GM06990 (cell line): ENCODE data around the gene GRIK2.

Experiments
- DNase-seq: peaks from one replicate; pipeline ENCODE4 v3.0.0-alpha.2; 2011; ENCODE audit not compliant: insufficient read length; ENCODE audit errors: extremely low read depth
- H3K27me3 ChIP-seq: replicated peaks from 2 replicates; pipeline ENCODE4 v1.6.0; 2011; ENCODE audit warnings: low read length; ENCODE audit not compliant: control insufficient read depth, insufficient read depth
- H3K36me3 ChIP-seq: 2 replicates; pipeline ENCODE4 v1.5.1; 2011; ENCODE audit warnings: low read length; ENCODE audit not compliant: control insufficient read depth, insufficient read depth
- H3K4me3 ChIP-seq: replicated peaks from 2 replicates; pipeline ENCODE4 v1.5.1; 2011; ENCODE audit warnings: low read depth, mild to moderate bottlenecking, control low read depth, low read length
- CTCF ChIP-seq: IDR thresholded peaks from 2 replicates; pipeline ENCODE4 v1.5.1; 2011; ENCODE audit warnings: low read length, control low read depth, mild to moderate bottlenecking, inconsistent platforms; ENCODE audit not compliant: insufficient read depth, poor library complexity, severe bottlenecking

Gene GRIK2

GRCh38 chr6:101486124-101486523 is 92.6 kb downstream of the GRIK2 start:
- TF ChIP-seq CTCF = no peak
- Histone ChIP-seq H3K4me3 (no peak overlapping the region), H3K27me3 (no peaks in the 10 kb centered on the region), H3K36me3 (no peaks in the 10 kb centered on the region)
- no peak for DNase-seq

GRCh38 chr6:101486726-101487125 is 93.2 kb downstream of the GRIK2 start:
- Histone ChIP-seq H3K27me3 (no peaks in the 10 kb centered on the region), H3K36me3 (no peaks in the 10 kb centered on the region), H3K4me3 (no peak overlapping the region)
- no peak for TF ChIP-seq CTCF
- no peak for DNase-seq

GRCh38 chr6:101489456-101489855 is 95.9 kb downstream of the GRIK2 start:
- TF ChIP-seq CTCF = no peak
- Histone ChIP-seq H3K36me3 (no peaks in the 10 kb centered on the region), H3K27me3 (no peaks in the 10 kb centered on the region), H3K4me3 (no peak overlapping the region)
- no peak for DNase-seq

GRCh38 chr6:101490857-101491256 is 97.3 kb downstream of the GRIK2 start:
- H3K4me3 ChIP-seq = no peak overlapping the region
- no peak for DNase-seq

GRCh38 chr6:101502818-101503217 is 109.3 kb downstream of the GRIK2 start:
- TF ChIP-seq CTCF = no peak
- H3K27me3 ChIP-seq = no peaks in the 10 kb centered on the region
- no peak overlapping the region for H3K4me3 ChIP-seq
- H3K36me3 ChIP-seq = no peaks in the 10 kb centered on the region
- no peak for DNase-seq

More at GRCh38 chr6:101490857-101491256, 97.3 kb downstream of the GRIK2 start:
- Histone ChIP-seq H3K36me3 (no peaks in the 10 kb centered on the region), H3K27me3 (no peaks in the 10 kb centered on the region)
- no peak for TF ChIP-seq CTCF

GRCh38 chr6:101509536-101509935 is 116.0 kb downstream of the GRIK2 start:
- TF ChIP-seq CTCF = no peak
- DNase-seq = no peak

More at GRCh38 chr6:101509536-101509935, 116.0 kb downstream of the GRIK2 start:
- H3K36me3 ChIP-seq = no peaks in the 10 kb centered on the region
- no peaks in the 10 kb centered on the region for H3K27me3 ChIP-seq
- H3K4me3 ChIP-seq = no peak overlapping the region
